G401.6 (cell line): Measurements from ENCODE around the gene RAB14.

ENCODE experiments used
- FAIRE-seq: peaks from 2 replicates; lab custom pipeline; 2012; peaks lifted over from hg19 to GRCh38; lab: Jason Lieb, UNC

Gene RAB14

DNA sequence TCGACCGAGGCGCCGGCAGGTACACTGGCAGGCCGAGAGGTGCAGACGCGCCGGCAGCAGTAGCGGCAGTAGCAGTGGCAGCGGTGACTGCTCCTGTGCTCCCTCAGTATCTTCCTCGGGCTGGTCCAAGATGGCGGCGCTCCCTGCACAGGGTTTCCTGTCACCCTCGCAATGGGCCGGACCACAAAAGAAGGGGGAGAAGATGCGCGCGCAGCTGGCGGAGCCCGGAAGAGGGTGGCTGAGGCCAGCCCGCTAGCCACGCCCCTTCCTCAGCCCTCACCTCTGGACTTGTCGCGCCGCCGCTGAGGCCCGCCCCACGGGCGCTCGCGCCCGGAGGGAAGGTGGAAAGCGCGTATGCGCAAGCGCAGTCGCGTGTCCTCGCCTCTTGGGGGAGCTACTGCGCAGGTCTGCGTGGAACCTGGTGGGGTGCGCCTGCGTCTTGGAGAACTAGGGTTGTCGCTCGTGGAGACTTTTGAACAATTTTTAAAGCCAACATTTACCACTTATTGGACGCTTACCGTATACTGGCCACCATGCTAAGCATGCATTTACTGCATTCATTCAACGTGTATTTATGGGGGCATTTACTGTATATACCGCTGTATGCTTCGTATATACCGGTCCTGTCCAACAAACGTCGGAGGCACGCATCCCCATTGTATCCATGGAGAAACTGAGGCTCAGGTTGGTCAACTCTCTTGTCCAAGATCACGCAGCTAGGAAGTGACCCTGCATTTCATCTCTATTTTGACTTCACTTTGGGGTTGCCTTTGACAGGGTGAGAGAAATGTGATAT is at the start of gene RAB14:
TSS of gene RAB14 (minus strand) at position 132 of the 796 bp plus-strand sequence. CDS start 8,457 bp downstream, outside the sequence.
- FAIRE-seq, result peak; percentile 97

GRCh38 chr9:121249563-121249962 is 47.9 kb upstream of the RAB14 start:
- no peak for FAIRE-seq

DNA sequence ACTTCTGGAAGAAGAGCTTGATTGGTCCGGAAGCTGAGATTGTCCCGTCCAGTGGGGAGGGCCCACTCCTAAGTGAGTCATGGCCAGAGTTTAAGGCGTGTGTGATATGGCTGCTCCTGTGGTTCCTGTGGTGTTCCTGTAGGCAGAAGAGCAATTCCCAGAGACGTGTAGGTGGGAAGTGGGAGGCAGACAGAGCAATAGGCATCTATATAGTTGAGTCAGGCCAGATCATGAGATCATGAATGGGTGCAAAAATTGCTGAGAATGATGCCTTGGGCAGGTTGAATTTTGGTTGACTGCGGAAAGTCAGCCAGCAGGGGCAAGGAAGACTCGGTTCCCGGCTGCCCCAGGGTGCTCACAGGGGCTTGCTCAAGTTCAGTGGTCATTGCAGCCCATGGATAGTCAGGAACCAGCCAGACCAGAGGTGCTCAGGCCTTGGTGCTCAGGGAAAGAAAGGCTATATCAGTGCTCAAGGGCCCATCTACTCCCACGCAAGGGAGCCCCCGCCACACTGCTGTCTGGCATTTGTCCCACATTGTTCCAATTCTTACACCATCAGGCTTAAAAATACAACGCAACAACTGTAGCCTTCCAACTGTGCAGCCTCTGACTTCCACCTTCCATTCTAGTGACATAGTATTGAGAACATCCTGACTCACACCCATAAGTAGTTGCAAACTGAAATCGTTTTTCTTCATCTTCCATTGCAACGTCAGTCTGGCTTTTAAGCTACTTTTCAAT is 45.3 kb upstream of the RAB14 start:
- FAIRE-seq, result no peak

- FAIRE-seq, result no peak
Observed at GRCh38 chr9:121242959-121243346, 41.3 kb upstream of the RAB14 start.

GRCh38 chr9:121242219-121242958 is 40.7 kb upstream of the RAB14 start:
- no peak for FAIRE-seq

GRCh38 chr9:121240472-121241135 is 38.9 kb upstream of the RAB14 start:
- no peak for FAIRE-seq

- FAIRE-seq, result no peak
Observed at GRCh38 chr9:121239851-121240250, 38.2 kb upstream of the RAB14 start.

GRCh38 chr9:121239071-121239470 is 37.4 kb upstream of the RAB14 start:
- no peak for FAIRE-seq

DNA sequence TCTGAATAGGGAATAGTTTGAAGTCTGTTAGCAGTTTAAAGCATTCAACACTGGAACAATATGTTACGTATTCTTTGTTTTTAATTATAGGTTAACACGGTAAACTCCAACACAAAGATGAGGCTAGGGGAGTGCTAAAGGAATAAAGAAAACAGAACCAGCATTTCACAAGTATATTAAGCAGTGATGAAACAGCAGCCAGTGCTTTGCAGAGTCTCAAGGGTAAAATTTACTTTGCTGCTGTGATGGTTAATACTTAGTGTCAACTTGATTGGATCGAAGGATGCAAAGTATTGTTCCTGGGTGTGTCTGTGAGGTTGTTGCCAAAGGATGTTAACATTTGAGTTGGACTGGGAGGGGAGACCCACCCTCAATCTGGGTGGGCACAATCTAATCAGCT is 36.2 kb upstream of the RAB14 start:
- no peak for FAIRE-seq

GRCh38 chr9:121235512-121235911 is 33.8 kb upstream of the RAB14 start:
- FAIRE-seq, result no peak

DNA sequence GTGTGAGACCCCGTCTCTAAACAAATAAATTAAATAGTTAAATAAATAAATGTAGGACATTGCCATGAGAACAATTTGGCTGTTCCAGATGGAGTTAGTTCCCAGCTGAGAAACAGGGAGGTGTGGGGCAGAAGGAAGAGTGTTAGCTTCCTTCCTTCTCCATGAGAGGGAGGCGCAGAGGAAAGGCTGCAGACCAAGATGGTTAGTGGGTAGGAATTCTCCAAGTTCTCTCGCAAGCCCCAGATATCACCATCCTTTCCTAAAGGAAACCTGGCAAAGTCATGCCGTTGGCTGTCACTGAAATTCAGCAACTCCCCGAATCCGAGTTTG is 33.1 kb upstream of the RAB14 start:
- no peak for FAIRE-seq

DNA sequence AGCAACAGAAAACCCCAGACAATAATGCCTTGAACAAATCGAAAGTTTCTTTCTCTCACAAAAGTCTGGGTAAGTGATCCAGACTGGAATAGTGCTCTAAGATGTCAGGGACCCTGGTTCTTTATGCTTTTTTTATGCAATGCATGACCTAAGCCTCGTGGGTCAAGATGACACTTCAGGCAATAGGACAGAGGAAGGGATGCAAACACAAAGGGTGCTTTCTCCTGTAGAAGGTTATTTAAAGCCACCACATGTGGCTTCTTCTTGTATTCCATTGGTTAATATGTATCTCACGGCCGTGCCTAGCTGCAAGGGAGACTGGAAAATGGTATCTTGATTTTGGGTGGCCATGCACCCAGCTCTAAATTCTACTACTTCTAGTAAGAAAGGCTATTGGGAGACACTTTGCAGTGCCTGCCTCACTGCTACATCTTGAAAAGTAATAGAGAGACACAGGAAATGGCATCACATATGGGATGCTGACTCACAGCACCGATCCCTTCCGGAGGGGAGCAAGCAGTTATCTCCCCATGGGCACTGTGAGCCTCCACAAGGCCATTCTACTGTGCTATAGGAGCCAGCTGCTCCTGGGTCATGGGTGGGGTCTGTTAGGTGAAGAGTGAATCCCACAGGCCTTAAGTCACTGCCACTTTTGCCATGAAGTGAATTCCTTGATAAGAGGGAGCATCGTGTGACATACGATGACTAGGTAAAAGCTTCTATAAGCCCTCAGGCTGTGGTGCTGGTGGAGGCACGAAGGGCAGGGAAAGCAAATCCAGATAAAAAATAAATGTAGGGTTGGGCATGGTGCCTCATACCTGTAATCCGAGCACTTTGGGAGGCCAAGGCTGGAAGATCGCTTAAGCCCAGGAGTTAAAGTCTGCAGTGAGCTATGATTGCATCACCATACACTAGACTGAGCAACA is 32.5 kb upstream of the RAB14 start:
- no peak for FAIRE-seq

DNA sequence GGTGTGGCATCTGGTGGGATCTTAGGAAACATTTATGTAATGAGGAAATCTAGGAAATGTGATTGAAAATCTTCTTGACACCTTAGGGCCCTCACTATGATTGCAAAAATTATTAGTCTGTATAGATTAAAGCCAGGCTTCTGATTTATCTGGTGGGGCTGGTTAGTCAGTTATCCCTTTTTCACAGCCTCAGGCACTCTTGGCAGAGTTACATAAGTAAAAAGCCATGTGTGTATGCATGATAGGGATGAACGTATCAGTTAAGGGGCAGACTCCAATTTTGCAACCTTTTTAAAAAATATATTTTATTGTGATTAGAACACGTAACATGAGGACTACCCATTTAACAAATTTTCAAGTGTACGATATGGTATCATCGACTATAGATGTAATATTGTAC is 30.6 kb upstream of the RAB14 start:
- FAIRE-seq, result no peak

DNA sequence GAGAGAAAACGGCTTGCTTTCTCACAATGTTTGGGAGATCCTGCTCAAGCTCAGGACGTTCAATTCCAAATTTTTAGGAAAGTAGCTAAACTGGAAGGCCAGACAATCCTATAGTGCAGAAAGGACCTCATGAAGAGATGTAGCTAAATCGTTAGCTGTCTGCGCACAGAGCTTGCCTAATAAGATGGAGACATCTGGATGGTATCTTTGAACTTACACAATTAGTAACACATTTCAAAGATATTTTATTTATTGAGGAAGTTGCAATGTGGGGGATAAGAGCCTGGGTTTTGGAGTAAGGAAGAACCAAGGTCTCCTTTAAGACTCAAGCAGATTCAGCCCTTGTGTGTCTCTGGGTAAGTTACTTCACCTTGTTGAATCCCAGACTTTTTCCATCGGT is 28.6 kb upstream of the RAB14 start:
- FAIRE-seq, result no peak

DNA sequence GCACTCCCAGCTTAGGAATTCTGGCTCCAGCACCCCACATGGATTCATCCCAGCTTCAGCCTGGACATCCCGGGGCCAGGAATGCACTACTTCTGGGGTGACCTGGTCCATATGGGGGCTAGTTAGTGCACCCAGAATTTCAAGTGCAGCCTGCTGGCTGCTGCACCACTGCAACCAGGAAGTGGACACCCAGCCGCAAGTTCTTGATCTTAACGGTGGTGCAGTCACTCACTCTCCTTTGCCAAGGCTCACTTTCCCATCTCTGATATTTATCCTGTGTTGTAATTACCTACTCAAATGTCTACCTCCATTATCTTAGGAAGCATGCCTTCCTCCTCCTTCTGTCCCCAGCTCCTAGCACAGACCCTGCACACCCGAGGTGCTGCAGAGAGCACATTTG is 26.2 kb upstream of the RAB14 start:
- FAIRE-seq, result no peak

GRCh38 chr9:121226175-121226574 is 24.5 kb upstream of the RAB14 start:
- no peak for FAIRE-seq

GRCh38 chr9:121225240-121225639 is 23.6 kb upstream of the RAB14 start:
- no peak for FAIRE-seq

- FAIRE-seq, result peak; percentile 89
Observed at GRCh38 chr9:121222524-121223171, 21.0 kb upstream of the RAB14 start.

GRCh38 chr9:121221664-121222055 is 20.0 kb upstream of the RAB14 start:
- FAIRE-seq, result no peak

DNA sequence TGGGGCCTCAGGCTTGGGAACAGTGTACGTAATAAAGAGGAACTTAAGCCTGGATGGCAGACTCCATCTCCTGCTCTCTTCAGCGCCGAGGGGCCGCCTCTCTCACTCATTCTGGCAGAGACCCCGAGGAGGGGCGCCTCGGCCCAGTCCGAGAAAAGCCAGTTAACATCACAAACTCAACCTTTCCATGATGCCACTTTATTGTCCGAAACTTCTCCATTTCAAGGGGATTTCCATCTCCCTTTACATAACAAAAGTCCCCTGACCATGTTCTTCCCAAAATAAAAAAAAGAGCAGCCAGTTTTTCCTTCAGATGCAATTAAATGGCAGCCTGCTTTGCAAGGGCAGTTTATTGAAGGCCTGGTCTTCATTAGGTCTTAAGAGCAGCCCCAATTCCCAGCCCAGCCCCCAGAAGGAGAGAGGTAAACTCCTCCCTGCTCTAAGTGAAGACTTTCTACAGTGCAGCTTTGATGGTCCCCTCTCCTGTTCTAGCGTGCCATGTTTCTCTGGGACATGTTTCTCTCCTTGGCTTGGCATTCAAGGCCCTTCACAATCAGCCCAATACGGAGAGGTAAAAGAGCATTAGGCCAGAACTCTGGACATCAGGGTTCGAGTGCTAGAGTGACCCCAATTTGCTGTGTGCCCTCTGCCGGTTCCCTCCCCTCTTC is 19.5 kb upstream of the RAB14 start:
- FAIRE-seq, result no peak
